HG03520 (cell line): ENCODE data around the gene TNKS2.

Source experiments
- ATAC-seq: cut with Tn5 transposase; IDR thresholded peaks from one replicate; pipeline ENCODE4 v1.9.1; 2021; ENCODE audit warnings: mild to moderate bottlenecking, moderate library complexity; ENCODE audit not compliant: unreplicated experiment

The TNKS2 gene

GRCh38 chr10:91908337-91909116 lies 110.3 kb downstream of the TNKS2 start:
- ATAC-seq = peak; percentile 91

GRCh38 chr10:91909117-91909677 lies 111.0 kb downstream of the TNKS2 start, which contains the start of gene FGFBP3:
Gene FGFBP3, minus strand, starts transcription at chr10:91909486. Its CDS starts 517 bp downstream, at chr10:91908969.
- no peak for ATAC-seq

DNA sequence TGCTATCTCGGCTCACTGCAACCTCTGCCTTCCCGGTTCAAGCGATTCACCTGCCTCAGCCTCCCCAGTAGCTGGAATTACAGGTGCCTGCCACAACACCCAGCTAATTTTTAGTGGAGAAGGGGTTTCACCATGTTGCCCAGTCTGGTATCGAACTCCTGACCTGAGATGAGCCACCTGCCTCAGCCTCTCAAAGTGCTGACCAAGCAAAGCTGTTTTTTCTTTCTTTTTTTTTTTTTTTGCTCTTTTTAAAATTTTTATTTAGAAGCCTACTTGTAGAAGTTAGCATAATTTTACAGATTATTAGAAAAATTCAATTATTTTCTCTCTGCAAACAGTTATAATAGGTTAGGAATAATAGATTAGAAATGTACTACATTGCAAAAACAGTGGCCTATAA lies 112.2 kb downstream of the TNKS2 start:
- no peak for ATAC-seq
